Measurements from ENCODE around the gene NCAN.
"Not testable (repeated sequence)": the region's sequence is repeated elsewhere in the genome, so short reads cannot be mapped to it uniquely, and the experiment has no call there.

The NCAN gene

GRCh38 chr19:19193926-19194325 is 17.8 kb upstream of the NCAN start:
- DNase-seq (ENCODE audit: low spot score) = no peak

- DNase-seq (ENCODE audit: low spot score) = no peak
Observed at GRCh38 chr19:19201697-19202630, 9.8 kb upstream of the NCAN start.

- DNase-seq (ENCODE audit: low spot score) = no peak
Observed at GRCh38 chr19:19202707-19203011, 9.1 kb upstream of the NCAN start.

DNA sequence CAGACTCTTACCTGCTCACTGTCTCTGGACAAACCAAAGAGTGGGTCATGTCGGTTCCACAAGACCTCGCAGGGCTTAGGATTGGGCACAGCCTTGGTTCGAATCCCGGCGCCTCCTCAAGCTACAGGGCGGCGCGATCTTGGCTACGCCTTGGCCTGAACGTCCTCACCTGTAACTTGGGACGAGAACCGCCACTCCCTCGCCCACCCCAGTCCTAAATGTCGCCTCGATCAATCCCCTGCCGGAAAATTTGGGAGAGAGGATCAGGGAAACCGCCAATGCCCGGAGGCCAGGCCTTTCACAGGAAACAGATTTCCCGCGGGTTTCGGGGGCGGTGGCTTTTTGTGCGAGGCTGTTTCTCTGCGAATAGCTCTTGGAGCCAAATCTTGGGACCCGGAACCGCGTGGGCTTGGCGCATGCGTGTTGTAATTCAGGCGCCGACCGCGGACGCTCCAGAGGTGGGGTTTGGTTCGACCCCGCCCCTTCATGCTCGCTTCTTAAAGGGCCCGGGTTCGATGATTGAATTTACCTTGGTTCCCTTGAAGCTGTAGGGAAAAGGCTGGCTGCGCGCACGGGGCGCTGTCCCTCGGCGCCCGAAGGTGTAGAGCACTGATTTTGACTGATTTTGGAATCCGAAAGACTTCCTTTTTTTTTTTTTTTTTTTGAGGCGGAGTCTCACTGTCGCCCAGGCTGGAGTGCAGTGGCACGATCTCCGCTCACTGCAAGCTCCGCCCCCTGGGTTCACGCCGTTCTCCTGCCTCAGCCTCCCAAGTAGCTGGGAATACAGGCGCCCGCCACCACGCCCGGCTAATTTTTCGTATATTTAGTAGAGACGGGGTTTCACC is 8.5 kb upstream of the NCAN start, which contains the start of gene NR2C2AP:
Gene NR2C2AP (minus strand): TSS at position 403 of the 845 bp plus-strand sequence. CDS start 354 bp downstream, at position 49.
- DNase-seq (ENCODE audit: low spot score) = peak; percentile 95

GRCh38 chr19:19204181-19204580 is 7.6 kb upstream of the NCAN start:
- DNase-seq (ENCODE audit: low spot score) = no peak

DNA sequence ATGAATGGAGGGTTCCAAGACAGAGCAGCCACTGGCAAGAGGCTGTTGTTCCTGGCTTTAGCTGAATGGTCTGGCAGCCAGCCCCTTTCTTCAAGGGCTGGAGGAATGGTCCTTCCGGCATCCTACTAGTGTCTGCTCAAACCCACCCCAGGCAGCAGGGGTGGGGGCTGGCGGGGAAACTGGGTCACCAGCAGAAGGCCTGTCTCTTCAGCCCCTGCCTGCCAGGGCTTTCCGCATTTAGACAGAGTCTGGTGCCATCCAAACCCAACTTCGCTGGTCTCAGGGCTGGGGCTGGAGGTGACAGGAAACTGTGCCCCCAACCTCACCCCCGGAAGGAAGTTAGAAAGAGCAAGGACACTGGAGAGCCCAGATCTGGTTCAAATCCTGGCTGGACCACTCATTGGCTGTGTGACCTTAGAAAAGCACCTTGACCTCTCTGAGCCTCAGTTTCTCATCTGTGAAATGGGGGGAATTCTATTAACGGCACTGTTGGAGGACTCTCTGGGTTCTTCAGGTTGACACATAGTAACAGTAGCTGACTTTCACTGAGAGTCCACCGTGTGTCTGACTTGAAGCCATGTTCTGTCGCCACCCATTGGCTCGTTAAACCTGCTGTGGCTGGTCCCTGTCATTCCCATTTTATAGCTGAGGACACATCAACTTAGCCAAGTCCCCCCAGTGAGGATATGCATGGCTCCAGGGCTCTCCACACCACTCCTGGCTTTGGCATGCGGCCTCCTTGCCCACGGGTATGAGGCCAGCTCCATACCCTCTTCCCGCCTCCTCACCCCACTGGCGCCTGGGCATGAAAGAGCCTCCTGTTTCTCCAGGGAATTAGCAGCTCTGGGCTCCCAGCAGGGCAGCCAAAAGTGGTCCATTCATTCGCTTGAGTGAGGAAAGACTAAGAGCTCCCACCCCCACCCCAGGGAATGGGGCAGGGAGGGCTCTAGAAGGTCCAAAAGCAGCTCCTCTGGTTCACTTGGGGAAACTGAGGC is 6.0 kb upstream of the NCAN start:
- no peak for DNase-seq (ENCODE audit: low spot score)

DNA sequence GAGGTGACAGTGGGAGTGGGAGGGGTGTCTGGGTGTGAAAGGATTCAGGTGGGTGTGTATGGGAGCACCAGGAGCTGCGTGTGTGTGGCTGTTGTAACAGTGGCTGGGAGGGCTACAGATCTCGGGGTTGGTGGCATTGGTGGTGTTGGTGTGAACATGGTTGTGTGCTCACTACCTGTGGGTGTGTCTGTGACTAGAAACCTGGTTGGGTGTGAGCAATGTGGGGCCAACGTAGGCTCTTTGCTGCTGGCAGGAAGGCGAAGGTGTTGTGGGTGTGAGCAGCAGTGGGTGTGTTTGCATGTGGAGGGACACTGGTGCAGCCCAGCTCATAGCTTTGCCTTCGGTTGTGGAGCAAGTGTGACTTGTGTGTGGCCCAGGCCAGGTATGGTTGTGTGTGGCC is 4.8 kb upstream of the NCAN start:
- no peak for DNase-seq (ENCODE audit: low spot score)

GRCh38 chr19:19207637-19208572 is 3.9 kb upstream of the NCAN start:
- no peak for DNase-seq (ENCODE audit: low spot score)

GRCh38 chr19:19209372-19209771 is 2.4 kb upstream of the NCAN start:
- DNase-seq (ENCODE audit: low spot score) = peak; percentile 79

- DNase-seq (ENCODE audit: low spot score) = no peak
Observed at GRCh38 chr19:19212916-19213315, 1.2 kb downstream of the NCAN start.

DNA sequence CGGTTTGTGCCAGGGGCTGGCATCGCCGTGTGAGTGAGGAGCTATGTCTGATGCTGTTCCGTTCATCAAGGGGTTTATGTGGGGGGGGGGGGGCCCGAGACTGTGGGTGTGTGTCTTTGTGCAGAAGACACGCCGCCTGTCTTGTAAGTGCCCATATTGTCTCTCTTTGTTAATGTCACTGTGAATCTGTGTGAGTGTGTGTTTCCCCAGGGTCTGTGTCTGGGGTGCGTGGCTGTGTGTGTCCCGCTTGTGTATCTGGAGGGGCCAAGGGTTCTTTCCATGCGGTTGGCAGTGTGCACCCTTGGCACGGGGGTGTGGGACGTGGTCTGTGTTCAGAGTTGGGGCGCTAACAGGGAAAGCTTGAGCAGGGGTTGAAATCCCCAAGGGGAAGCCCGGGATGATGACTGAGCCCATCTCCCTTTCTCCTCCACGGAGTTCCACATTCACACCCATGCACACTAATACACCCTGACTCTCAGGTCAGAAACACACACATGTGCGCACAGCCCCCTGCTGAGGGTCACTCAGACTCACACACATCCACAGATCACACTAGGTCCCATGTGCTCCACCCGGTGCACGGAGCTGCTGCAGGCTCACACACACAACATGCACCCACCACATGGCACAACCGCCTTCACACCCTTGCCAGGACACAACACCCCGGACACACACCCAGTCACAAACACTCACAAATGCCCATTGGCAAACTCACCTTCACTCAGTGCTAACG is 1.8 kb downstream of the NCAN start:
- no peak for DNase-seq (ENCODE audit: low spot score)

GRCh38 chr19:19214159-19214490 is 2.4 kb downstream of the NCAN start:
- peak; percentile 55 for DNase-seq (ENCODE audit: low spot score)

GRCh38 chr19:19214892-19215291 is 3.1 kb downstream of the NCAN start:
- DNase-seq (ENCODE audit: low spot score) = peak; percentile 25

DNA sequence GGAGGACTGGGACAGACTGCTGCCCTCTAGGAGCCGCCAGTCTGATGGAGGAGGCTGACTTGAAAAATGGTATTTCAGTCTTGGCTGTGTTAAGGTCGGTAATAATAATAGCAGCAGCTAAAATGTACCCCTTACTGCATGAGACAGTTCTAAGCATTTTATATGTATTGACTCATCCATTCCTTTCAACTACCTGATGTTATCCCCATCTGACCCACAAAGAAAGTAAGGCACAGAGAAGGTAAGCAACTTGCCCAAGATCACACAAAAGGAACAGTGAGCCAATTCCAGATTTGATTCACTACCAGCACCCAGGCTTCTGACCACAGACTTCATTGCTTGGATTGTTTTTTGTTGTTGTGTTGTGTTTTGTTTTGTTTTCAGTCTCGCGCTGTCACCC is 4.0 kb downstream of the NCAN start:
- DNase-seq (ENCODE audit: low spot score) = no peak

GRCh38 chr19:19217099-19217498 is 5.3 kb downstream of the NCAN start:
- peak; percentile 68 for DNase-seq (ENCODE audit: low spot score)

GRCh38 chr19:19218911-19219310 is 7.2 kb downstream of the NCAN start:
- DNase-seq (ENCODE audit: low spot score) = no peak

GRCh38 chr19:19221000-19221399 is 9.2 kb downstream of the NCAN start:
- not testable (repeated sequence) for DNase-seq (ENCODE audit: low spot score)

- no peak for DNase-seq (ENCODE audit: low spot score)
Observed at GRCh38 chr19:19223060-19223459, 11.3 kb downstream of the NCAN start.

DNA sequence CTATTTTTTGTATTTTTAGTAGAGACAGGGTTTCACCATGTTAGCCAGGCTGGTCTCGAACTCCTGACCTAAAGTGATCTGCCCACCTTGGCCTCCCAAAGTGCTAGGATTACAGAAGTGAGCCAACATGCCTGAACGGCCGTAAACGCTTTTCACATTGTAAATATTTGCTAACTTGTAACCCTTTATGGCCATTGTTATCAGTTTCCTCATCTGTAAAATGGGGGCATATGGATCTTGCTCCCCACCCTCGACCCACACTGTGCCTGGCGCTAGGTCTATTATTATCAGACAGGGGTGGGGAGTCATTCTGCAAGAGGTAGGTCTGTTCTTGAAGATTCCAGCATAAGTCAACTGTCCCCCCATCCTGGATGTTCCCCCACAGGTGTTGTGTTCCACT is 11.9 kb downstream of the NCAN start:
- no peak for DNase-seq (ENCODE audit: low spot score)

All from NAMALWA (cell line).